ENCODE data around the gene LMF2. TPM values are rescaled to one million over a fixed set of nuclear protein-coding genes. Genes with fewer than 3 reads are reported as not detected.

The LMF2 gene
- total RNA-seq, 1 experiment from 2014 or later = 42.4 TPM

DNA sequence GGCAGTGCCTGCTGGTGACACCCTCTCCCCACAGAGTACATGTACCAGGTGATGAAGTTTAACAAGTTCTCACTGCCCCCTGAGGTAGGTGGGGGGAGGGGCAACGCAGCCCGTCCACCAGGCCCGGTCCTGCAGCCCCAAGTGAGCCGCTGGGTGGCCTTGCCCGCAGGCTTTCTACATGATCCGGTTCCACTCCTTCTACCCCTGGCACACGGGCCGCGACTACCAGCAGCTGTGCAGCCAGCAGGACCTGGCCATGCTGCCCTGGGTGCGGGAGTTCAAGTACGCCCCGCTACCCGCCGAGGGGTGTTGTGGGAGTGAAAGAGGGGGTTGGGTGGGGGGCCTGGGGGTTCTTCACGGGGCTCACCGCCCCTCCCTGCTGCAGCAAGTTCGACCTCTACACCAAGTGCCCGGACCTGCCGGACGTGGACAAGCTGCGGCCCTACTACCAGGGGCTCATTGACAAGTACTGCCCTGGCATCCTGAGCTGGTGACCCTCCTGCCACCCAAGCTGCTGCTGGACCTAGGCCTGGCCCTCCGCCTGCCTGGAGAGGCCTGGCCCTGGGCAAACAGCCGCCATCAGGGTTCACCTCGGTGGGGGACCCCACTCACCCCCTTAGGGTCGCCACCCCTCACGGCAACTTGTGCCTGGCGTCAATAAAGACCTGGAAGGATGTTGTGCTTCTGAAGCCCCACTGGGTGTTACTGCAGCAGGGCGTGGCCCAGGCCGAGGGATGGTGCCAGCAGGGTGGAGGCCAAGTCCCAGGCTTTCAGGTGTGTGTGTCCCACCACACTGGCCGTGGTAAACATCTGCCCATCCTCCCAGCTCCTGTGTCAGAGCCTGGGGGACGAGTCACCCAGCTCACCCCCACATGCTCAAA, 17.9 kb downstream of the LMF2 start:
- H3K27ac ChIP-seq (ENCODE audit: low read length) = no peak overlapping the region
- no peaks in the 10 kb centered on the region for H3K9me3 ChIP-seq (ENCODE audit: low read length)
- H3K9ac ChIP-seq (ENCODE audit: low read length) = no peak overlapping the region
- no peaks in the 10 kb centered on the region for H3K9me2 ChIP-seq (replicated peaks; ENCODE audit: low read length)
- H3K79me2 ChIP-seq (ENCODE audit: low read length) = no peaks in the 10 kb centered on the region
- H3F3A ChIP-seq (ENCODE audit: low read length, unreplicated experiment) = no peaks in the 10 kb centered on the region
- POLR2A ChIA-PET (ENCODE audit: unreplicated experiment) = no interaction called here
- H3K27me3 ChIP-seq (ENCODE audit: low read length) = no peaks in the 10 kb centered on the region
- H3K4me1 ChIP-seq (ENCODE audit: insufficient read depth, low read length) = no peaks in the 10 kb centered on the region
- H3K4me3 ChIP-seq (ENCODE audit: low read length) = no peak overlapping the region
- H3K36me3 ChIP-seq (ENCODE audit: low read depth, low read length) = no peaks in the 10 kb centered on the region
- CTCF ChIA-PET = no interaction called here
- ATAC-seq = no peak
- BruUV-seq (replicated peaks) = no TSS peak
- no peak overlapping the region for H3K4me2 ChIP-seq (ENCODE audit: low read length)
- intact Hi-C loops (cut with micrococcal nuclease) = no loop called here
- TF ChIP-seq, protein P1, sequence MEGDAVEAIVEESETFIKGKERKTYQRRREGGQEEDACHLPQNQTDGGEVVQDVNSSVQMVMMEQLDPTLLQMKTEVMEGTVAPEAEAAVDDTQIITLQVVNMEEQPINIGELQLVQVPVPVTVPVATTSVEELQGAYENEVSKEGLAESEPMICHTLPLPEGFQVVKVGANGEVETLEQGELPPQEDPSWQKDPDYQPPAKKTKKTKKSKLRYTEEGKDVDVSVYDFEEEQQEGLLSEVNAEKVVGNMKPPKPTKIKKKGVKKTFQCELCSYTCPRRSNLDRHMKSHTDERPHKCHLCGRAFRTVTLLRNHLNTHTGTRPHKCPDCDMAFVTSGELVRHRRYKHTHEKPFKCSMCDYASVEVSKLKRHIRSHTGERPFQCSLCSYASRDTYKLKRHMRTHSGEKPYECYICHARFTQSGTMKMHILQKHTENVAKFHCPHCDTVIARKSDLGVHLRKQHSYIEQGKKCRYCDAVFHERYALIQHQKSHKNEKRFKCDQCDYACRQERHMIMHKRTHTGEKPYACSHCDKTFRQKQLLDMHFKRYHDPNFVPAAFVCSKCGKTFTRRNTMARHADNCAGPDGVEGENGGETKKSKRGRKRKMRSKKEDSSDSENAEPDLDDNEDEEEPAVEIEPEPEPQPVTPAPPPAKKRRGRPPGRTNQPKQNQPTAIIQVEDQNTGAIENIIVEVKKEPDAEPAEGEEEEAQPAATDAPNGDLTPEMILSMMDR (conservative IDR thresholded peaks at IDR 0.05; ENCODE audit: low read depth, low read length) = no peak
- no peak for TF ChIP-seq EZH2 (IDR thresholded peaks at IDR 0.05; ENCODE audit: low read length, unreplicated experiment)
- no peak for TF ChIP-seq EZH2phosphoT487 (IDR thresholded peaks at IDR 0.05; ENCODE audit: borderline replicate concordance, low read length)
- no peak overlapping the region for H2AFZ ChIP-seq (ENCODE audit: low read length)
- DNase-seq = no peak
- no peaks in the 10 kb centered on the region for H4K20me1 ChIP-seq (ENCODE audit: low read length)

DNA sequence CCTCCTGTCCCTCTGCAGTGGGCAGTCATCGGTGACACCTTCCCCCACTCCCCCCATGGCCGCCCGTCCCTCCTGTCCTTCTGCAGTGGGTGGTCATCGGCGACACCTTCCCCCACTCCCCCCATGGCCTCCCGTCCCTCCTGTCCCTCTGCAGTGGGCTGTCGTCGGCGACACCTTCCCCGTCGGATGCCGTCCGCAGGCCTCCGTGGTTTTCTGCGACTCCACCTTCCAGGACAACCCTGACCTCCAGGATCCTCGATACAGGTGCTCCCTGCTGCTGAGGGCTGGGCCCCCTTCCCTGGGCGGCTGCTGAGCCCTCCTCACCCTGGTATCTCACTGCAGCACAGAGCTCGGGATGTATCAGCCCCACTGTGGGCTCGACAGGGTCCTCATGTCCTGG, 18.6 kb downstream of the LMF2 start:
- no peaks in the 10 kb centered on the region for H3K9me2 ChIP-seq (replicated peaks; ENCODE audit: low read length)
- no peaks in the 10 kb centered on the region for H3K4me1 ChIP-seq (ENCODE audit: insufficient read depth, low read length)
- POLR2A ChIA-PET (ENCODE audit: unreplicated experiment) = no interaction called here
- H2AFZ ChIP-seq (ENCODE audit: low read length) = no peak overlapping the region
- no peak overlapping the region for H3K4me3 ChIP-seq (ENCODE audit: low read length)
- H4K20me1 ChIP-seq (ENCODE audit: low read length) = no peaks in the 10 kb centered on the region
- no peak overlapping the region for H3K9ac ChIP-seq (ENCODE audit: low read length)
- no peaks in the 10 kb centered on the region for H3K27me3 ChIP-seq (ENCODE audit: low read length)
- no peaks in the 10 kb centered on the region for H3K79me2 ChIP-seq (ENCODE audit: low read length)
- CTCF ChIA-PET = no interaction called here
- no peak overlapping the region for H3K27ac ChIP-seq (ENCODE audit: low read length)
- BruUV-seq (replicated peaks) = no TSS peak
- ATAC-seq (no peak), DNase-seq (no peak)
- intact Hi-C loops (cut with micrococcal nuclease) = no loop called here
- no peaks in the 10 kb centered on the region for H3F3A ChIP-seq (ENCODE audit: low read length, unreplicated experiment)
- no peaks in the 10 kb centered on the region for H3K9me3 ChIP-seq (ENCODE audit: low read length)
- TF ChIP-seq, protein P1 (conservative IDR thresholded peaks at IDR 0.05; ENCODE audit: low read depth, low read length) = no peak
- TF ChIP-seq EZH2 (IDR thresholded peaks at IDR 0.05; ENCODE audit: low read length, unreplicated experiment) (no peak), EZH2phosphoT487 (IDR thresholded peaks at IDR 0.05; ENCODE audit: borderline replicate concordance, low read length) (no peak)
- no peaks in the 10 kb centered on the region for H3K36me3 ChIP-seq (ENCODE audit: low read depth, low read length)
- H3K4me2 ChIP-seq (ENCODE audit: low read length) = no peak overlapping the region

DNA sequence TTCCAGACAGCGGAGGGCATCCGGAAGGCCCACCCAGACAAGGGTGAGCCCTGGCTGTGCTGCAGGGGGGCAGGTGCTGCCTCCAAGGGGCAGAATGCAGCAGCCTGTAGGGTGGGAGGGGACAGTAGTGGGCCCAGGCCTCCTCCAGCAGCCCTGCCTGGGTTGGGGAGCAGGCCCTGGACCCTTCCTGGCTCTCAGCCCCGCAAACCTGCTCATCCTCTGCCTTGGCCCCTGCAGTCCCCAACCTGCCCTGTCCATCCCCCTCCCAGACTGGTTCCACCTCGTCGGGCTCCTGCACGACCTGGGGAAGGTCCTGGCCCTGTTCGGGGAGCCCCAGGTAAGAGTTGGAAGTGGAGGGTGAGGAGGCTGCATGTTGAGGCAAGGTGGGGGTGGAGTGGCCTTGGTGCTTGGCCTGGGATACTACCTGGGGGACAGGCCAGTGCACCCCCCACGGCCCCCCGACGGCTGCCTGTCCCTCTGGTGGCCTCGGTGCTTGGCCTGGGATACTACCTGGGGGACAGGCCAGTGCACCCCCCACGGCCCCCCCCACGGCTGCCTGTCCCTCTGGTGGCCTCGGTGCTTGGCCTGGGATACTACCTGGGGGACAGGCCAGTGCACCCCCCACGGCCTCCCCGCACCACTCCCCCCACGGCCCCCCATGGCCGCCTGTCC, 19.4 kb downstream of the LMF2 start:
- BruUV-seq (replicated peaks) = no TSS peak
- CTCF ChIA-PET = no interaction called here
- DNase-seq (no peak), ATAC-seq (no peak)
- Histone ChIP-seq H2AFZ (ENCODE audit: low read length) (no peak overlapping the region), H3K4me1 (ENCODE audit: insufficient read depth, low read length) (no peaks in the 10 kb centered on the region), H3K79me2 (ENCODE audit: low read length) (no peaks in the 10 kb centered on the region), H3K9me2 (replicated peaks; ENCODE audit: low read length) (no peaks in the 10 kb centered on the region), H3F3A (ENCODE audit: low read length, unreplicated experiment) (no peaks in the 10 kb centered on the region), H3K27ac (ENCODE audit: low read length) (no peak overlapping the region), H3K36me3 (ENCODE audit: low read depth, low read length) (no peaks in the 10 kb centered on the region), H3K9me3 (ENCODE audit: low read length) (no peaks in the 10 kb centered on the region), H4K20me1 (ENCODE audit: low read length) (no peaks in the 10 kb centered on the region), H3K4me3 (ENCODE audit: low read length) (no peak overlapping the region), H3K4me2 (ENCODE audit: low read length) (no peak overlapping the region), H3K27me3 (ENCODE audit: low read length) (no peaks in the 10 kb centered on the region), H3K9ac (ENCODE audit: low read length) (no peak overlapping the region)
- TF ChIP-seq, protein P1 (conservative IDR thresholded peaks at IDR 0.05; ENCODE audit: low read depth, low read length) = no peak
- TF ChIP-seq EZH2phosphoT487 (IDR thresholded peaks at IDR 0.05; ENCODE audit: borderline replicate concordance, low read length) = no peak
- no peak for TF ChIP-seq EZH2 (IDR thresholded peaks at IDR 0.05; ENCODE audit: low read length, unreplicated experiment)
- intact Hi-C loops (cut with micrococcal nuclease) = no loop called here
- POLR2A ChIA-PET (ENCODE audit: unreplicated experiment) = no interaction called here
